Nephron progenitor cell (in vitro differentiated cells): Measurements from ENCODE around the gene ATG2A.

Source experiments
- DNase-seq: peaks from one replicate; pipeline ENCODE4 v3.0.0; 2021
- H3K27ac Mint-ChIP-seq: 2 replicates; pipeline ENCODE4 v1.8.0; 2021; ENCODE audit warnings: mild to moderate bottlenecking, moderate library complexity, mixed read lengths
- H3K27me3 Mint-ChIP-seq: 2 replicates; pipeline ENCODE4 v1.8.0; 2021; ENCODE audit warnings: mild to moderate bottlenecking, low read depth, mixed read lengths; ENCODE audit not compliant: poor library complexity
- H3K36me3 Mint-ChIP-seq: 2 replicates; pipeline ENCODE4 v1.8.0; 2021; ENCODE audit warnings: low read depth, mixed read lengths
- H3K4me1 Mint-ChIP-seq: 2 replicates; pipeline ENCODE4 v1.8.0; 2021; ENCODE audit warnings: mixed read lengths
- H3K4me3 Mint-ChIP-seq: 2 replicates; pipeline ENCODE4 v1.8.0; 2021; ENCODE audit warnings: mild to moderate bottlenecking, moderate library complexity, mixed read lengths
- H3K9me3 Mint-ChIP-seq: 2 replicates; pipeline ENCODE4 v1.8.0; 2021; ENCODE audit warnings: mild to moderate bottlenecking, moderate library complexity, mixed read lengths
- TF ChIP-seq, protein P1 (sequence below): fragments of 200-600 bp; sonication (generic); IDR thresholded peaks from 2 replicates; pipeline ENCODE4 v1.5.0; 2021; ENCODE audit warnings: antibody characterized with exemption

ATG2A gene

DNA sequence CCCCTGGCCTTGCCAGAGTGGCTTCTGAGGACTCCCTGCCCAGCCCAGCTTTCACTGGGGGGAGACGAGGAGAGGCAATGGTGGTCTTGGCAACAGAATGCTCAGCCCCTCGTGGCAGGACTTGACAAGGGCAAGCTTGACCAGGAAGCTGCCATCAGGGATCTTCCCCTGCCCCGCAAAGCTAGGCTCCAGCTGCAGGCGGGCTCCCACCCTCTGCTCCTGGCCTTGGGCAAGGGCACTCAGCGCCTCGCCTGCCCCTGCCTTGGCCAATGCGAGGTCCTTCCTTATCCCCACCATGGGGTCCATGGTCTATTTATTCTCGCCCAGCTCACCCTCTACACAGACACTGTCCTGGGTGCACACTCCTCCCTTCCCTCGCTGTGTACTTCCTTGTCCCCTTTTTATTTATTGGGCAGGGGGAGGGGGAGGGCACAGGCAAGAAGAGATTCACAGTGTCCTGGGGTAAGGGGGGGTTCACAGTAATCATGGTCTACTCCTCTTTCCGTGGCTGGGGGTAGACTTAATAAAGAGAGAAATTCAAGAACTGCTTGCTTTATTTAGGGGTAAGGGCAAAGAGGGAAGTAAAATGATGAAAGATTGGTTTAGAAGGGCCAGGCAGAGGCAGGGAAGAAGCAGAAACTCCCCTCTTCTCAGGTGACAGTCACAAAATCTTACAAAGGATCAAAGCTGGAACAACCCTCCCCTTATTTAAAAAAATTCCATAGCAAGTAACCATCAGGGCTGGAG, 17.1 kb upstream of the ATG2A start:
- Mint-ChIP-seq H3K9me3 (no peaks in the 10 kb centered on the region), H3K4me3 (peak overlapping the region; percentile 32), H3K27ac (peak overlapping the region; percentile 82), H3K4me1 (peaks cover 58% of the 10 kb centered on the region), H3K36me3 (peaks cover 11% of the 10 kb centered on the region), H3K27me3 (peaks cover 19% of the 10 kb centered on the region)
- TF ChIP-seq, protein P1, sequence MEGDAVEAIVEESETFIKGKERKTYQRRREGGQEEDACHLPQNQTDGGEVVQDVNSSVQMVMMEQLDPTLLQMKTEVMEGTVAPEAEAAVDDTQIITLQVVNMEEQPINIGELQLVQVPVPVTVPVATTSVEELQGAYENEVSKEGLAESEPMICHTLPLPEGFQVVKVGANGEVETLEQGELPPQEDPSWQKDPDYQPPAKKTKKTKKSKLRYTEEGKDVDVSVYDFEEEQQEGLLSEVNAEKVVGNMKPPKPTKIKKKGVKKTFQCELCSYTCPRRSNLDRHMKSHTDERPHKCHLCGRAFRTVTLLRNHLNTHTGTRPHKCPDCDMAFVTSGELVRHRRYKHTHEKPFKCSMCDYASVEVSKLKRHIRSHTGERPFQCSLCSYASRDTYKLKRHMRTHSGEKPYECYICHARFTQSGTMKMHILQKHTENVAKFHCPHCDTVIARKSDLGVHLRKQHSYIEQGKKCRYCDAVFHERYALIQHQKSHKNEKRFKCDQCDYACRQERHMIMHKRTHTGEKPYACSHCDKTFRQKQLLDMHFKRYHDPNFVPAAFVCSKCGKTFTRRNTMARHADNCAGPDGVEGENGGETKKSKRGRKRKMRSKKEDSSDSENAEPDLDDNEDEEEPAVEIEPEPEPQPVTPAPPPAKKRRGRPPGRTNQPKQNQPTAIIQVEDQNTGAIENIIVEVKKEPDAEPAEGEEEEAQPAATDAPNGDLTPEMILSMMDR: no peak
- DNase-seq: no peak

DNA sequence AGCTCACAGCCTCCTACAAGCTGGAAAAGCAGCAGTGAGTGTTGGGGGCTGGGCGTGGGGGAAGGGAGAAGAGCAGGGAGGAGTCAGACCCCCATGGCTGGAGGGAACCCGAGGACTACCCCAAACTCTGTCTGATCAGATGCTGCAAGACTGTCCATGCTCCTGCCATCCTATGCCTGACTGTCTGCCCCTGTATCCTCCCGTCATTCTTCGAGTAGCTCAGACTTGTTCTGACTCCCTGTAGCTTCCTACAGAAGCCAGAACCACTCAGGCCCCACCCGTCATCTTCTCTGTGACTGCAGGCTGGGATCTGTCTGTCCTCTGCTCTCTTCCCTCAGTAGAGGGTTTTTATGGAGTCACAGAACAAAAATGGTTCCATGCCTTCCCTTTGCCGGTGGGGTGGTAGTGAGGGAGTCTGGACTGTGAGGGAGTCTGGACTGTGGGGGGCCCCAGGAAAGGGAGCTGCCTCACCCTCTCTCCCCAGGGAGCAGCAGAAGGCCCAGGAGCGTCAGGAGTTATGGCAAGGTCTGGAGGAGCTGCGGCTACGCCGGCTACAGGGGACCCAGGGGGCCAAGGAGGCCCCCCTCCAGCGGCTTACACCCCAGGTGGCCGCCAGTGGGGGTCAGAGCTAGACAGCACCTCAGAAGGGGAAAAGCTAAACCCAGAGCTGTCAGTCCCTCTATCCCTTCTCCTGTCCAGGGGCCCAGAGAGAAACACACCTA, 16.4 kb upstream of the ATG2A start:
- Mint-ChIP-seq H3K36me3 (peaks cover 11% of the 10 kb centered on the region), H3K9me3 (no peaks in the 10 kb centered on the region), H3K4me3 (peak overlapping the region; percentile 30), H3K27ac (peak overlapping the region; percentile 96), H3K4me1 (peaks cover 58% of the 10 kb centered on the region), H3K27me3 (peaks cover 16% of the 10 kb centered on the region)
- DNase-seq: no peak
- TF ChIP-seq, protein P1: no peak

DNA sequence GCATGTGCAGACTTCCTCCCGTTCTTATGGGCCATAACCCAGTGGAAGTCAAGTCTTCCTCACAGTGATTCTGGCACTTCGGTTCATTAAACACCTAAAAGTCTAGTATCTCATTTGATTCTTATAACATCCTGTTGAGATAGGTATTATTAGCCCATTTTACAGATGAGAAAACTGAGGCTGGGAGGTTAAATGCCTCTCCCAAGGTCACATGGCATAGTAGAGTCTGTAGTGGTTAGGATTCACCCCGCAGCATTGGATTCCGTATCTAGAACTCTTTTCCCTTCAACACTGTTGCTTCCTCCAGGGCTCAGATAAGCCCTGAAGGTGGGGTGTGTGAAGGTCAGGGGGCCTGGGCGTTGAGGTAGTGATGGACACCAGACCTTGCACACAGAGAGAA, 15.3 kb upstream of the ATG2A start:
- TF ChIP-seq, protein P1: no peak
- no peak overlapping the region for H3K27ac Mint-ChIP-seq
- peaks cover 15% of the 10 kb centered on the region for H3K36me3 Mint-ChIP-seq
- peaks cover 60% of the 10 kb centered on the region for H3K4me1 Mint-ChIP-seq
- DNase-seq: no peak
- no peak overlapping the region for H3K4me3 Mint-ChIP-seq
- H3K9me3 Mint-ChIP-seq: no peaks in the 10 kb centered on the region
- H3K27me3 Mint-ChIP-seq: peaks cover 5% of the 10 kb centered on the region

DNA sequence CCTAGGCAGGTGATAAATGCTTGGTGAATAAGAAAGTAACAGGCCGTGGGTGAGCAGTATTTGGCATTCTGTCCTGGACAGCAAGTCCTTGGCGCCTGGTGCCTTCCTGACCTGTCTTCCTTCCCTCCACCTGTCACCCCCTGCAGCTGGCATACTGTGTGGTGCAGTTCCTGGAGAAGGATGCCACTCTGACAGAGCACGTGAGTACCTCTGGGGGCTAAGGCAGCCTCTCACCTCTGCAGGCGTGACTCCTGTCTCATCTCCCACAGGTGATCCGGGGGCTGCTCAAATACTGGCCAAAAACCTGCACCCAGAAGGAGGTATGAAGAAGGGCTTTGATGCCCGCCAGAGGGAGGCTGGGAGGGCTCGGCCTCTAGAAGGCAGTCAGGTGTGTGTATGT, 14.3 kb upstream of the ATG2A start:
- no peaks in the 10 kb centered on the region for H3K9me3 Mint-ChIP-seq
- H3K4me3 Mint-ChIP-seq: no peak overlapping the region
- peaks cover 15% of the 10 kb centered on the region for H3K36me3 Mint-ChIP-seq
- H3K27me3 Mint-ChIP-seq: peaks cover 6% of the 10 kb centered on the region
- DNase-seq: no peak
- peaks cover 51% of the 10 kb centered on the region for H3K4me1 Mint-ChIP-seq
- H3K27ac Mint-ChIP-seq: no peak overlapping the region
- TF ChIP-seq, protein P1: no peak

DNA sequence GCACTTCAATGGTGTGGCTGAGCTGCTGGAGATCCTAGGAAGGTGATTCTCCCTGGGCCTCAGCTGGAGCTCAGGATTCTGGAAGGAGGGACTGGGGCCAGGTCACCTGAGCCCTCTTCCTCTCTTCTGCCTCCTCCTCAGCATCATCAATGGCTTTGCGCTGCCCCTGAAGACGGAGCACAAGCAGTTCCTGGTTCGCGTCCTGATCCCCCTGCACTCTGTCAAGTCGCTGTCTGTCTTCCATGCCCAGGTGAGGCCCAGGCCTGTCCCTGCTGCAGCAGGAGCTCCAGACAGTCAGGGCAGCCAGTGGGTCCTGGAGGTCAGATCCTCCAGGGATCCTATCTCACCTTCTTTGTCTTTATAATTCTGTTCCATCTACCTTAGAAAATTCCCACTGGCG, 13.3 kb upstream of the ATG2A start:
- Mint-ChIP-seq H3K27ac (no peak overlapping the region), H3K4me3 (no peak overlapping the region), H3K4me1 (peaks cover 42% of the 10 kb centered on the region), H3K27me3 (peaks cover 6% of the 10 kb centered on the region), H3K36me3 (peaks cover 15% of the 10 kb centered on the region), H3K9me3 (no peaks in the 10 kb centered on the region)
- DNase-seq: no peak
- TF ChIP-seq, protein P1: no peak
